ENCODE results near the gene FIBP. TPM values are rescaled to one million over a fixed set of nuclear protein-coding genes. Genes with fewer than 3 reads are reported as not detected.

Gene FIBP
- total and polyA plus RNA-seq, 2 of the 8 experiments (the other 6 are each of a cell fraction or from before 2014, with no cell fraction given) = 74.3 to 173 TPM

DNA sequence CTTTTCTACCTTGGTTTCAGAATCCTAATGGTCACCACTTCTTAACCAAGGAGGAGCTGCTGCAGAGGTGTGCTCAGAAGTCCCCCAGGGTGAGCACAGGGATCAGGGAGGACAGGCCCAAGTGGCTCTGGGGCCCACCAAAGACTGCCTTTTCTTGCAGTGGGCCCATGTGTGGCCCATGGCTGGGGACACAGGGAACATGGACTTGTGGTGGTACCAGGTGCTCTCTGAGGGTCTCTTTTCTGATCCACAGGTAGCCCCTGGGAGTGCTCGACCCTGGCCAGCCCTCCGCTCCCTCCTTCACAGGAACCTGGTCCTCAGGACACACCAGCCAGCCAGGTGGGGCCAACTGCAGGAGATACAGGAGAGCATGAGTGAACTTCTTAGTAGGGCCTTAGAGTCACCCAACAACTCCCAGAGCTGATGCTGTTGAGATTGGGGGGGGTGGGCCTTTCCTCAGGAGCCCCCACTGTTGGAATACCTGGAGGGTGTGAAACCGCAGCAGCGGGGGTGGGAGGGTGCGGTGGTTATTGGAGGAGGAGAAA lies 26.0 kb downstream of the FIBP start (continued):
- TF ChIP-seq CTCF (IDR thresholded peaks at IDR 0.05; ENCODE audit: control extremely low read depth in 1 of 3, insufficient read depth in 1 of 3, low read depth in 1 of 3, low read length in 3 of 3) (no peak), JUN (IDR thresholded peaks at IDR 0.05; ENCODE audit: low read depth, low read length) (no peak), TEAD4 (IDR thresholded peaks at IDR 0.05; ENCODE audit: low read depth, low read length) (no peak), SUZ12 (IDR thresholded peaks at IDR 0.05; ENCODE audit: low read length) (no peak), TAF7 (optimal IDR thresholded peaks at IDR 0.05; ENCODE audit: borderline replicate concordance, low read depth, low read length) (no peak), GABPA (IDR thresholded peaks at IDR 0.05; ENCODE audit: borderline replicate concordance, insufficient read depth, low read length) (no peak), TAF1 (IDR thresholded peaks at IDR 0.05; ENCODE audit: low read depth, low read length) (no peak)
